OCI-LY7 (cell line): ENCODE results near the gene SERPINB13.

Experiments used
- CTCF ChIP-seq: fragments of 200-600 bp; sonication (generic); conservative IDR thresholded peaks from 2 replicates; pipeline ENCODE4 v1.5.1; 2014; ENCODE audit warnings: mild to moderate bottlenecking, antibody characterized with exemption, low read length, moderate library complexity, mixed read lengths
- EZH2phosphoT487 ChIP-seq: fragments of 200-600 bp; sonication (generic); IDR thresholded peaks from 2 replicates; pipeline ENCODE4 v1.6.1; 2018; ENCODE audit warnings: low read depth, borderline replicate concordance, mild to moderate bottlenecking, mixed run types, antibody characterized with exemption, low read length, moderate library complexity, mixed read lengths

GRCh38 chr18:63553081-63553480 lies 34.1 kb upstream of the SERPINB13 start:
- TF ChIP-seq CTCF (no peak), EZH2phosphoT487 (no peak)
